SK-N-SH (cell line): ENCODE measurements around the gene FYN. TPM values are rescaled to one million over a fixed set of nuclear protein-coding genes. Genes with fewer than 3 reads are reported as not detected.

Source experiments
- CTCF ChIA-PET: fragments of 300-600, 350-600 bp; formaldehyde crosslinking; extraction: SDS; loops from one replicate; lab custom pipeline; 2021; lab: Yijun Ruan, JAX
- POLR2A ChIA-PET: fragments of 350-600 bp; sonication (Branson Sonifier 250); formaldehyde crosslinking; extraction: SDS; loops from one replicate; lab custom pipeline; 2020; ENCODE audit warnings: antibody characterized with exemption, inconsistent platforms; lab: Yijun Ruan, JAX
- DNase-seq: peaks from one replicate; pipeline ENCODE4 v3.0.0; 2012
- H2AFZ ChIP-seq: fragments of 200-600 bp; sonication (generic); 2 replicates; pipeline ENCODE4 v1.8.1; 2016; ENCODE audit warnings: antibody characterized with exemption, mild to moderate bottlenecking, low read depth
- H3F3A ChIP-seq: fragments of 200-600 bp; sonication (generic); replicated peaks from 2 replicates; pipeline ENCODE3; 2016; ENCODE audit warnings: antibody characterized with exemption, mild to moderate bottlenecking; ENCODE audit not compliant: insufficient read depth
- H3K27ac ChIP-seq, 2 experiments: fragments of 200-500 bp in 1 of 2; fragments of 200-600 bp in 1 of 2; sonication (Bioruptor generic) in 1 of 2; sonication (generic), shearing (Covaris generic) in 1 of 2; 2 replicates each; pipeline versions ENCODE4 v1.5.1 to v1.6.1; 2014 to 2016; ENCODE audit warnings: low read depth in 2 of 2, inconsistent platforms in 1 of 2, low read length in 1 of 2, mild to moderate bottlenecking in 1 of 2, mixed read lengths in 1 of 2
- H3K27me3 ChIP-seq: fragments of 200-600 bp; sonication (generic), shearing (Covaris generic); 2 replicates; pipeline ENCODE4 v1.6.1; 2016; ENCODE audit warnings: mixed run types; ENCODE audit not compliant: insufficient read depth
- H3K36me3 ChIP-seq, 2 experiments: fragments of 200-500 bp in 1 of 2; fragments of 200-600 bp in 1 of 2; sonication (Bioruptor generic) in 1 of 2; sonication (generic) in 1 of 2; replicated peaks in 1 of 2; 2 replicates each; pipeline versions ENCODE3 to v1.5.1; 2014 to 2016; ENCODE audit warnings: low read length in 1 of 2, mild to moderate bottlenecking in 1 of 2; ENCODE audit not compliant: insufficient read depth in 2 of 2, control insufficient read depth in 1 of 2
- H3K4me1 ChIP-seq, 2 experiments: fragments of 200-500 bp in 1 of 2; fragments of 200-600 bp in 1 of 2; sonication (Bioruptor generic) in 1 of 2; sonication (generic), shearing (Covaris generic) in 1 of 2; 2 replicates each; pipeline versions ENCODE4 v1.5.1 to v1.6.1; 2014 to 2016; ENCODE audit warnings: low read depth in 1 of 2, low read length in 1 of 2, mixed run types in 1 of 2; ENCODE audit not compliant: insufficient read depth in 2 of 2, control insufficient read depth in 1 of 2
- H3K4me2 ChIP-seq: fragments of 200-600 bp; sonication (generic), shearing (Covaris generic); 2 replicates; pipeline ENCODE4 v1.6.1; 2017; ENCODE audit warnings: mixed run types
- H3K4me3 ChIP-seq, 2 experiments: fragments of 200-500 bp in 1 of 2; fragments of 200-600 bp in 1 of 2; sonication (Bioruptor generic) in 1 of 2; sonication (generic), shearing (Covaris generic) in 1 of 2; 2 replicates each; pipeline versions ENCODE4 v1.5.1 to v1.8.1; 2014 to 2016; ENCODE audit warnings: low read depth in 2 of 2, inconsistent platforms in 1 of 2, low read length in 1 of 2, mild to moderate bottlenecking in 1 of 2, mixed read lengths in 1 of 2, moderate library complexity in 1 of 2
- H3K79me2 ChIP-seq: fragments of 200-600 bp; sonication (generic); 2 replicates; pipeline ENCODE4 v1.8.1; 2017; ENCODE audit warnings: mild to moderate bottlenecking; ENCODE audit not compliant: insufficient read depth
- H3K9ac ChIP-seq: fragments of 200-600 bp; sonication (generic); 2 replicates; pipeline ENCODE4 v1.6.1; 2017; ENCODE audit warnings: mixed run types
- H3K9me2 ChIP-seq: fragments of 200-600 bp; sonication (generic); 2 replicates; pipeline ENCODE4 v1.6.1; 2017; ENCODE audit warnings: mixed run types
- H3K9me3 ChIP-seq: fragments of 200-600 bp; sonication (generic); 2 replicates; pipeline ENCODE4 v1.6.1; 2017; ENCODE audit warnings: mixed run types, mild to moderate bottlenecking, moderate library complexity
- H4K20me1 ChIP-seq: fragments of 200-600 bp; sonication (generic); 2 replicates; pipeline ENCODE4 v1.6.1; 2017; ENCODE audit warnings: mild to moderate bottlenecking, mixed run types; ENCODE audit not compliant: insufficient read depth
- CTCF ChIP-seq: fragments of 200-600 bp; sonication (generic); IDR thresholded peaks from 2 replicates; pipeline ENCODE4 v1.6.1; 2017; ENCODE audit warnings: antibody characterized with exemption, mild to moderate bottlenecking, moderate library complexity
- FOXM1 ChIP-seq: IDR thresholded peaks from 2 replicates; pipeline ENCODE4 v1.4.0; 2012; ENCODE audit warnings: low read depth, mild to moderate bottlenecking
- IRF3 ChIP-seq: fragments of 150-350 bp; IDR thresholded peaks from 2 replicates; pipeline ENCODE4 v1.6.1; 2016; ENCODE audit warnings: mild to moderate bottlenecking, low read depth, low read length
- JUND ChIP-seq: IDR thresholded peaks from 2 replicates; pipeline ENCODE4 v1.4.0; 2012
- MAX ChIP-seq: IDR thresholded peaks from 2 replicates; pipeline ENCODE4 v1.4.0; 2012; ENCODE audit warnings: low read depth
- MXI1 ChIP-seq: IDR thresholded peaks from 2 replicates; pipeline ENCODE4 v1.6.1; 2012; ENCODE audit warnings: mild to moderate bottlenecking, low read depth, low read length, improper control_type of control experiment
- NRF1 ChIP-seq: IDR thresholded peaks from 2 replicates; pipeline ENCODE4 v1.6.1; 2012; ENCODE audit warnings: low read depth, mild to moderate bottlenecking, low read length
- RAD21 ChIP-seq: IDR thresholded peaks from 2 replicates; pipeline ENCODE4 v1.6.1; 2012; ENCODE audit warnings: mild to moderate bottlenecking, low read length
- RXRA ChIP-seq: IDR thresholded peaks from 2 replicates; pipeline ENCODE4 v1.4.0; 2012; ENCODE audit warnings: low read depth, mild to moderate bottlenecking, borderline replicate concordance
- USF1 ChIP-seq: IDR thresholded peaks from 2 replicates; pipeline ENCODE4 v1.4.0; 2012; ENCODE audit warnings: low read depth, borderline replicate concordance
- USF2 ChIP-seq: fragments of 150-350 bp; IDR thresholded peaks from 2 replicates; pipeline ENCODE4 v1.6.1; 2017; ENCODE audit warnings: antibody characterized with exemption, low read length, low read depth, borderline replicate concordance
- YY1 ChIP-seq: IDR thresholded peaks from 2 replicates; pipeline ENCODE4 v1.4.0; 2012; ENCODE audit warnings: low read depth, mild to moderate bottlenecking
- WGBS: methylation state at CpG from one replicate; pipeline ENCODE4 v1.1.6; 2017; ENCODE audit warnings: low lambda C conversion rate; 5-methylcytosine and 5-hydroxymethylcytosine counted together
- polyA plus RNA-seq, 3 experiments: library from polyadenylated mRNA; depleted of rRNA; stranded (reverse); fragments of >200 nt; gene quantifications; 2 replicates each; pipeline ENCODE4 v1.2.3, GENCODE V29; 2012
- TF ChIP-seq, protein P1 (sequence below): IDR thresholded peaks from 2 replicates; pipeline ENCODE4 v1.4.0; 2012; ENCODE audit warnings: low read depth, borderline replicate concordance

FYN gene
- polyA plus RNA-seq, 1 of the 3 experiments (the other 2 are of a cell fraction): 31.0 TPM

- no peaks in the 10 kb centered on the region for H3K9me2 ChIP-seq
- no peak for DNase-seq
- H3K4me1 ChIP-seq: peaks cover 0 to 10% of the 10 kb centered on the region in 2 experiments; a peak in 2 of 4 replicates
- no peaks in the 10 kb centered on the region; the same call in 1 of the 2 replicates for H3K79me2 ChIP-seq
- H2AFZ ChIP-seq: no peak overlapping the region
- ChIA-PET POLR2A (no interaction called here), CTCF (interaction anchor here (1.6 kb wide), 1 partner anchor 131 kb away, joined by 4 read pairs; no protein-coding TSS in a partner anchor)
- no peak for TF ChIP-seq USF1
- no peak for TF ChIP-seq MXI1
- no peak for TF ChIP-seq FOXM1
- no peak for TF ChIP-seq MAX
- no peak for TF ChIP-seq JUND
- TF ChIP-seq IRF3: no peak
- no peak for TF ChIP-seq CTCF
- TF ChIP-seq USF2: no peak
- TF ChIP-seq RXRA: no peak
- TF ChIP-seq RAD21: no peak
- TF ChIP-seq YY1: no peak
- TF ChIP-seq, protein P1, sequence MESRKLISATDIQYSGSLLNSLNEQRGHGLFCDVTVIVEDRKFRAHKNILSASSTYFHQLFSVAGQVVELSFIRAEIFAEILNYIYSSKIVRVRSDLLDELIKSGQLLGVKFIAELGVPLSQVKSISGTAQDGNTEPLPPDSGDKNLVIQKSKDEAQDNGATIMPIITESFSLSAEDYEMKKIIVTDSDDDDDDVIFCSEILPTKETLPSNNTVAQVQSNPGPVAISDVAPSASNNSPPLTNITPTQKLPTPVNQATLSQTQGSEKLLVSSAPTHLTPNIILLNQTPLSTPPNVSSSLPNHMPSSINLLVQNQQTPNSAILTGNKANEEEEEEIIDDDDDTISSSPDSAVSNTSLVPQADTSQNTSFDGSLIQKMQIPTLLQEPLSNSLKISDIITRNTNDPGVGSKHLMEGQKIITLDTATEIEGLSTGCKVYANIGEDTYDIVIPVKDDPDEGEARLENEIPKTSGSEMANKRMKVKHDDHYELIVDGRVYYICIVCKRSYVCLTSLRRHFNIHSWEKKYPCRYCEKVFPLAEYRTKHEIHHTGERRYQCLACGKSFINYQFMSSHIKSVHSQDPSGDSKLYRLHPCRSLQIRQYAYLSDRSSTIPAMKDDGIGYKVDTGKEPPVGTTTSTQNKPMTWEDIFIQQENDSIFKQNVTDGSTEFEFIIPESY: no peak
- TF ChIP-seq NRF1: no peak
- no peak overlapping the region for H3K27ac ChIP-seq
- H3K4me3 ChIP-seq: no peak overlapping the region
- H3K27me3 ChIP-seq: no peaks in the 10 kb centered on the region
- WGBS: 96% methylated on average over 5 of the region's 5 CpGs
- no peaks in the 10 kb centered on the region for H4K20me1 ChIP-seq
- H3K9me3 ChIP-seq: no peaks in the 10 kb centered on the region
- no peak overlapping the region for H3K4me2 ChIP-seq
- H3K9ac ChIP-seq: no peak overlapping the region
- H3K36me3 ChIP-seq: peaks cover 0 to 2% of the 10 kb centered on the region in 2 experiments
- H3F3A ChIP-seq: no peaks in the 10 kb centered on the region
Measured at GRCh38 chr6:111840803-111841202, 32.4 kb downstream of the FYN start.
